GM19463 (cell line): ENCODE data around the gene AMTN.
"Not testable (repeated sequence)": the region's sequence is repeated elsewhere in the genome, so short reads cannot be mapped to it uniquely, and the experiment has no call there.

Source experiments
- ATAC-seq: cut with Tn5 transposase; IDR thresholded peaks from one replicate; pipeline ENCODE4 v1.9.1; 2021; ENCODE audit warnings: mild to moderate bottlenecking, moderate library complexity; ENCODE audit not compliant: unreplicated experiment

AMTN gene

GRCh38 chr4:70518269-70518668 is at the start of gene AMTN:
AMTN (plus strand) TSS chr4:70518569; CDS start chr4:70518778, 209 bp downstream.
- ATAC-seq, result no peak

GRCh38 chr4:70471897-70472296 is 46.5 kb upstream of the AMTN start, which contains the start of gene MUC7:
MUC7 (plus strand) TSS chr4:70472197; CDS start chr4:70474022, 1,825 bp downstream.
- ATAC-seq, result no peak

GRCh38 chr4:70473679-70474078 is 44.7 kb upstream of the AMTN start:
- no peak for ATAC-seq

- ATAC-seq, result no peak
These were observed 29.6 kb upstream of the AMTN start for GRCh38 chr4:70488748-70489147.

GRCh38 chr4:70496231-70496630 is 22.1 kb upstream of the AMTN start:
- ATAC-seq, result no peak

GRCh38 chr4:70501838-70502237 is 16.5 kb upstream of the AMTN start:
- not testable (repeated sequence) for ATAC-seq

- peak; percentile 36 for ATAC-seq
These were observed 13.6 kb upstream of the AMTN start for GRCh38 chr4:70504733-70505132.

- ATAC-seq, result peak; percentile 98
These were observed 13.1 kb upstream of the AMTN start for GRCh38 chr4:70505151-70505748.

- ATAC-seq, result no peak
These were observed 9.6 kb upstream of the AMTN start for GRCh38 chr4:70508801-70509200.

- no peak for ATAC-seq
These were observed 7.0 kb upstream of the AMTN start for GRCh38 chr4:70511365-70511764.

- no peak for ATAC-seq
These were observed 2.8 kb upstream of the AMTN start for GRCh38 chr4:70515367-70516250.

GRCh38 chr4:70518716-70519115 is 347 bp downstream of the AMTN start:
- ATAC-seq, result no peak

- no peak for ATAC-seq
These were observed 4.3 kb downstream of the AMTN start for GRCh38 chr4:70522626-70523025.

- ATAC-seq, result no peak
These were observed 12.6 kb downstream of the AMTN start for GRCh38 chr4:70530997-70531396.

- no peak for ATAC-seq
These were observed 13.6 kb downstream of the AMTN start for GRCh38 chr4:70531981-70532380.

GRCh38 chr4:70533211-70533610 is 14.8 kb downstream of the AMTN start:
- peak; percentile 71 for ATAC-seq

- no peak for ATAC-seq
These were observed 15.4 kb downstream of the AMTN start for GRCh38 chr4:70533791-70534190.

- ATAC-seq, result not testable (repeated sequence)
These were observed 16.5 kb downstream of the AMTN start for GRCh38 chr4:70534886-70535285.

- no peak for ATAC-seq
These were observed 20.5 kb downstream of the AMTN start for GRCh38 chr4:70538869-70539268.

- ATAC-seq, result peak; percentile 66
These were observed 26.0 kb downstream of the AMTN start for GRCh38 chr4:70544279-70544868.

GRCh38 chr4:70556856-70557255 is 38.5 kb downstream of the AMTN start:
- no peak for ATAC-seq
